NCI-H187 treated with DMSO at 0.1 percent for 48 hours (cell line): Measurements from ENCODE around the gene NOB1.

Experiments used
- DNase-seq: peaks from one replicate; lab custom pipeline; 2025; lab: John Stamatoyannopoulos, UW

Gene NOB1

DNA sequence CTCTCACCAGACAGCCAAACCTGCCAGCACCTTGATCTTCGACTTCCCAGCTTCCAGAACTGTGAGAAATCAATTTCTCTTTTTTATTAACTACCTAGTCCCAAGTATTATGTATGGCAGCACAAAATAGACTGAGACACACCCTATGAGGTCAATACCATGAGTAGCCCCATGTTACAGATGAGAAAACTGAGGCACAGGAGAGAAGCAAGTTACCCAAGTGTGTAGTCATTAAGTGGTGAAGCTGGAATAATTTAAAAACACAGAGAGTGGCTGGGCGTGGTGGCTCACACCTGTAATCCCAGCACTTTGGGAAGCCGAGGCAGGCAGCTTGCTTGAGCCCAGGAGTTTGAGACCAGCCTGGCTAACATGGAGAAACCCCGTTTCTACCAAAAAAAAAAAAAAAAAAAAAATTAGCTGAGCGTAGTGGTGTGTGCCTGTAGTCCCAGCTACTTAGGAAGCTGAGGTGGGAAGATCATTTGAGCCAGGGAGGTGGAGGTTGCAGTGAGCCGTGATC, 33.2 kb downstream of the NOB1 start:
- no peak for DNase-seq

- DNase-seq = no peak
Measured at GRCh38 chr16:69720822-69721430, 33.8 kb downstream of the NOB1 start.

DNA sequence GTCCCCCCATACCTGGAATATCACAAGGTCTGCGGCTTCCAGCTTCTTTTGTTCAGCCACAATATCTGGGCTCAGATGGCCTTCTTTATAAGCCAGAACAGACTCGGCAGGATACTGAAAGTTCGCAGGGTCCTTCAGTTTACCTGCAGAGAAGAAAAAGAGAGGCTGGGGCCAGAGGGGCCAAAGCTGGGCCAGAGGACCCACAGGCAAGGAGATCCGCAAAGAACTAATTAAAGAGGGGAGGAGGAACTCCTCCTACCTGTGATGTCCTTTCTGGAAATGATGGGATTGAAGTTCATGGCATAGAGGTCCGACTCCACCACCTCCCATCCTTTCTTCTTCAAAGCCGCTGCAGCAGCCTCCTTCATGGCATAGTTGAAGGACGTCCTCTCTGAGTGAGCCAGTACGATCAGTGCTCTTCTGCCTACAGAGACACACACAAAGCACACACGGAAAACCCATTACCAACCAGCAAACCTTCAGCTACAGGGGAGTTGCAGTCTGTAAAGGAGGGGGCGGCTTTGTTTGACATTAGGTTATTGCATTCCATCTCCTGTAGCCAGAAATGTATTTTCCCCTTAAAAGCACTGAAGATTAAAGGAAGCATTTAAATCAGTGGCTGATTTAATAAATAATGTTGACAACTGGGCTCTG, 36.5 kb downstream of the NOB1 start:
- DNase-seq = no peak

- DNase-seq = no peak
Measured at GRCh38 chr16:69717066-69717465, 37.7 kb downstream of the NOB1 start.

GRCh38 chr16:69712914-69713581, 41.7 kb downstream of the NOB1 start:
- DNase-seq = no peak

DNA sequence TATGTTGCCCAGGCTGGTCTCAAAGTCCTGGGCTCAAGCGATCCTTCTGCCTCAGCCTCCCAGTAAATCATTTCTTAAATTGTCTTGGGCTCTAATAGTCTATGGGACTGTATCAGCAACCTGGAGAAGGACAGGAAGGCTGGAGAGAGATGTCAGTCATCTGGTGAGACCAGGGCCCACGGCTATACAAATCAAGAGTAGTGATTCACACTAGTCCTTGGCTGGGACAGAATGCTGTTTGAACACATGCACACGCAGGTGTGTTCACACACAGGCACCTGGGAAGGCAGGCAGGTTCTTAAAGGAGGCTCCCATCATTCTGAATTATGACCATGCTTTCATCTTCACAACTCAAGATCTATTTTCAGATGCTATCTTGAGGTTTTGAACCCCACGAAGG, 42.4 kb downstream of the NOB1 start:
- no peak for DNase-seq

GRCh38 chr16:69711115-69711740, 43.5 kb downstream of the NOB1 start:
- no peak for DNase-seq

DNA sequence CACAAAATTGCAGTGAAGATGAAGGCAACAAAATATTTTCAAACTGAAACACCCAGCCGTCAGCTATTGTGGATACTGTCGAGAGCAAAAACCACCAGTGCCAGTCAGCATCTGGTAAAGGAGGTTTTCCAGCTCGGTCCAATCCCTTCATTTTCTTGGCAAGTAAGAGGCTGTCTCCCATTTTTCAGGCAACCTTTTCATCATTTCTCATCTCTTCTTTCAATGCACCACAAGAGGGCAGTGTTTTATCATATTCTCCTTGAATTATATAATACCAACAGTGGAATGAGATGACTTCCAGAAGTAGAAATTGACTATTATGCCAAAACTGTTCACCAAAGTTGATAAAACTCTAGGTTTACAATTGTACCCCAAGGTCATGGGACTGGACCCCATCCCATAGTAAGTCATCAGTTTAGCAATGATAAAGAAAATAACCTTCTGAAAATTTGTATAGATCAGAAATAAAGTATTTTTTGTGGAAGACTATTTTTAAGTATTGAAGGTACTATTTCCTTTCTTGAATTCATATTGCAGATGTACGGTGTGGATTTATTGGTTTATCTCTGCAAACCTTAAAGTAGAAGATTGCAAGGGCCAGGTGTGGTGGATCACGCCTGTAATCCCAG, 45.2 kb downstream of the NOB1 start:
- DNase-seq = peak; percentile 1

DNA sequence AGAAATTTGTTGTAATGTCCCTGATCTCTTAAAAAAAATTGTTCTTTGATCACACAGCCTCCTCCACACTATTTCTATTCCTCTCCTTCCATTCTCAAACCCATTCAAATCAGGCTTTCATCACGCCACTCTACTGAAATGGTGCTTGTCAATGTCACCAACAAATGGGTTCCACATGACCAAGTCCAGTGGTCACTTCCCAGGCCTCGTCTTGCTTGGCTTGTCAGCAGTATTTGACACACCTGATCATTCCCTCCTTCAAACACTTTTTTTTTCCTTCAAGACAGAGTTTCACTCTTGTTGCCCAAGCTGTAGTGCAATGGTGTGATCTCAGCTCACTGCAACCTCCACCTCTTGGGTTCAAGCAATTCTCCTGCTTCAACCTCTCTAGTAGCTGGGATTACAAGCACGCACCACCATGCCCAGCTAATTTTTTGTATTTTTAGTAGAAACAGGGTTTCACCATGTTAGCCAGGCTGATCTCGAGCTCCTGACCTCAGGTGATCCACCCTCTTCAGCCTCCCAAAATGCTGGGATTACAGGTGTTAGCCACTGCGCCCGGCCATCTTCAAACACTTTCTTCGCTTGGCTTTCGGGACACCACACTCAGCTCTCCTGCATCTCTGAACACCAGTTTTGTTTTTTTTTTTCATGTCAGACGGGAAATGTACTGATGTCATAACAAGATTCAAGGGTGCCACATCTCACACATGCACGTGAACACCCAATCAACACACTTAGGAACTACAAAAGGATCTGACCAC, 46.6 kb downstream of the NOB1 start:
- DNase-seq = no peak

GRCh38 chr16:69706975-69707340, 47.8 kb downstream of the NOB1 start:
- no peak for DNase-seq

GRCh38 chr16:69706256-69706974, 48.3 kb downstream of the NOB1 start:
- no peak for DNase-seq

DNA sequence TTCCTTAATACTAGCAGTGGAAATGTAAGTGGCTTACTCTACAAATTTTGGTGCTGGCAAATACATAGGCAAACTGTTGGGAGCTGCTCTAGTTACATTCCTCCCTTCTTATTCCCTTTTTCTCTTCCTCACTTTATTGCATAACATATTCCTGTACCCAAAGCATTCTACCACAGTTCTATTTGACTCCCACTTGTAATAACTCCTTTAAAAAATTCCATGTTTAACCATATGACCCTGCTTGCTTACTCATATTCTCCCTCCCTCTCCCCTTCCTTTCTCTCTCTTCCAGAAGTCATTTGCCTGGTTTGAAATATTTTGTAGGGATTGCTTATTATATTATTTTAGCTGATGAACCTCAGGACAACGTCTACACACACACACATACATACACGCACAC, 51.1 kb downstream of the NOB1 start:
- no peak for DNase-seq

DNA sequence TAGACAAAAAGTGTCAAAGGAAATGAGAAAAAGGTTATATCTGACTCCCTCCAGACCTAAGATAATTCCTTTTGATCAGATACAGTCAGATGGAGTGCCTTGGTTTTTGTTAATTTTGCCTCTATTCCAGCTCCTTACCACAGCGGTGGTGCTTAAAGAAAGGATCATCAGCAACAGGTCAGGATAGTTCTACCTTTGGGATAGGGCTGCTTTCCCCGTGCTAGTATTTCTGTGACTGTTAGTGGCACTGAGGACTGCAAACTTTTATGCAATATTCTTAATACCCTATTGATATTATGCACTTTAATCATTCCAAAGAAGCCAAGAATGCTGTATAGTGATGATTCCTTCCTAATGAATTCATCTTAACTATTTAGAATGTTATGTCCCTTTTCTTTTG, 52.9 kb downstream of the NOB1 start:
- DNase-seq = no peak

DNA sequence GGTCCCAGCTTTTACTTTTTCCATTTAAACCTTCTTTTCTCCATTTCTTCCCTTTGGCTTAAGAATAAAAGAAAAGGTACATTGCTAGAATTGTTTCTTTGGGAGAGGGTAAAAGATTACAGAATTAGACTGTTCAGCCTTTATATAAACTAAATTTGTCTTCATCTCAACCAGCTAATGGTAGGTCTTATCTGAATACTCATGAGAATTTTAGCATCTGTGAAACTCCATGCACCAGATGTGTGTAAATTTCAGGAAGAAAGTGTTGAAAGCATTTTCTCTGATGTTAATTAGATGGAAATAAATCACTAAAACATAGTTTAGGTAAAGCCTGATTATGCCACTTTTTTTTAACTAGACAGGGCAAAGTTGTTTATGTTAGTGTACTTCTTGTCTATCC, 53.3 kb downstream of the NOB1 start:
- no peak for DNase-seq

DNA sequence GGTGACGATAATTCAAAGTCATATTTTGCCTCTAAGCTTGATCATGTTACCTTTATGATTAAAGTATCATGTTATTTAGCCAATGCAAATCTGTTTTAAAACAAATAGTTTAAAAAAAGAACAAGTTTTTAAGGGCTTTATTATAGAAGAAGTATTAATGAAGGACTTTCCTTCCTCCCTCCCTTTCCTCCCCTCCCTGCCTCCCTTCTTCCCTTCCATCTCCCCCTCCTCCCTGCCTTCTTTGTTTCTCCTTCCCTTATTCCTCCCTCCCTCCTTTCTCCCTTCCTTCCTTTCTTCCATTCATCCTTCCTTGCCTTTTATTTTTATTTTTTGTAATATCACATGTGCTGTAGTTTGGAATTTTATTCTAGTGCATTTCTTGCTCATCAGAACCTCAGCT, 54.8 kb downstream of the NOB1 start:
- no peak for DNase-seq

DNA sequence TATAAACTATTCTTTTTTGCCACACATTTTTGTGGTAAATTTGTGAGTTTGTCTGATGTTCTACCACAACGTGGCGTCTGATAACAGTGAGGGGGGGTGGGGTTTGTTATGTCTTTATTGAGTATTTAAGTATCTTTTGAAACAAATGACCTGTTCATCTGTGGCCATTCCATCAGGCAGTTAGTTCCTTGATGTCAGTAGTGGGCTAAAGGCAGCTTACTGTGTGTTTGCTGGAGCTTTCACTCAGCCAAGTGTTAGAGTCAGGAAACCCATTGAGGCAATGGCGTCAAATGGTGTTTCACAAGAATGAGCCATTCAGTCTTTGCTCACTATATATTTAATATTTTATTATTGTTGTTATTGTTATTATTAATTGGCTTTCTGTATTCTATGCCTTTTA, 56.3 kb downstream of the NOB1 start:
- no peak for DNase-seq

DNA sequence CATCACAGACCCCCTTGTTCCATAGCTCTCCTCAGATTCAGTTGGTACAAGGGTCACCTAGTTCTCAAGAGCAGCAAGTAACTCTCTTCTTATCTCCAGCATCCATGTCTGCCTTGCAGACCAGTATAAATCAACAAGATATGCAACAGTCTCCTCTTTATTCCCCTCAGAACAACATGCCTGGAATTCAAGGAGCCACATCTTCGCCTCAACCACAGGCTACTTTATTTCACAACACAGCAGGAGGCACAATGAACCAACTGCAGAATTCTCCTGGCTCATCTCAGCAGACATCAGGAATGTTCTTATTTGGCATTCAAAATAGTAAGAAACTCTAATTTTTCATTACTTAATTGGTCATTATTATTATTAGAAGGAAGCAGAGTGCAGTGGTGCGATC, 60.8 kb downstream of the NOB1 start:
- DNase-seq = no peak

- DNase-seq = no peak
Measured at GRCh38 chr16:69691980-69692911, 62.5 kb downstream of the NOB1 start.
